ENCODE data around the gene PTPRN2.

DNA sequence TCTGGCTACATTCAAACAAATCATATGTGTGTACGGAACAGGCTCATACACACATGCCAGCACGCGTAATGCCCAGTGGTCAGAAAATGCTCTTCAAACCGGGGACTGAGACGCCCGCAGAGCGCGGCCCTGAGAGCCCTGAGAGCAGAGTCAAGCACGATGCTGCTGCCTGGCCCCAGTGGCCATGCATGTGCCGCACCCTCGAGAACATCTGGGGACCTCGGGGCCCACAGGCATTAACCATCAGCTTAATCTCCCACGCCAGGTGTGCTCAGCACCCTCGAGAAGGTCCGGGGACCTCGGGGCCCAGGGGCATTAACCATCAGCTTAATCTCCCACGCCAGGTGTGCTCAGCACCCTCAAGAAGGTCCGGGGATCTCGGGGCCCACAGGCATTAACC lies 163.1 kb downstream of the PTPRN2 start:
- no peak for TF ChIP-seq ZFYVE20 (CRISPR knock-in tag; IDR thresholded peaks at IDR 0.05; ENCODE audit: borderline replicate concordance, low read depth)
- TF ChIP-seq SP2 (CRISPR knock-in tag; IDR thresholded peaks at IDR 0.05) = no peak
- TF ChIP-seq, protein P1, sequence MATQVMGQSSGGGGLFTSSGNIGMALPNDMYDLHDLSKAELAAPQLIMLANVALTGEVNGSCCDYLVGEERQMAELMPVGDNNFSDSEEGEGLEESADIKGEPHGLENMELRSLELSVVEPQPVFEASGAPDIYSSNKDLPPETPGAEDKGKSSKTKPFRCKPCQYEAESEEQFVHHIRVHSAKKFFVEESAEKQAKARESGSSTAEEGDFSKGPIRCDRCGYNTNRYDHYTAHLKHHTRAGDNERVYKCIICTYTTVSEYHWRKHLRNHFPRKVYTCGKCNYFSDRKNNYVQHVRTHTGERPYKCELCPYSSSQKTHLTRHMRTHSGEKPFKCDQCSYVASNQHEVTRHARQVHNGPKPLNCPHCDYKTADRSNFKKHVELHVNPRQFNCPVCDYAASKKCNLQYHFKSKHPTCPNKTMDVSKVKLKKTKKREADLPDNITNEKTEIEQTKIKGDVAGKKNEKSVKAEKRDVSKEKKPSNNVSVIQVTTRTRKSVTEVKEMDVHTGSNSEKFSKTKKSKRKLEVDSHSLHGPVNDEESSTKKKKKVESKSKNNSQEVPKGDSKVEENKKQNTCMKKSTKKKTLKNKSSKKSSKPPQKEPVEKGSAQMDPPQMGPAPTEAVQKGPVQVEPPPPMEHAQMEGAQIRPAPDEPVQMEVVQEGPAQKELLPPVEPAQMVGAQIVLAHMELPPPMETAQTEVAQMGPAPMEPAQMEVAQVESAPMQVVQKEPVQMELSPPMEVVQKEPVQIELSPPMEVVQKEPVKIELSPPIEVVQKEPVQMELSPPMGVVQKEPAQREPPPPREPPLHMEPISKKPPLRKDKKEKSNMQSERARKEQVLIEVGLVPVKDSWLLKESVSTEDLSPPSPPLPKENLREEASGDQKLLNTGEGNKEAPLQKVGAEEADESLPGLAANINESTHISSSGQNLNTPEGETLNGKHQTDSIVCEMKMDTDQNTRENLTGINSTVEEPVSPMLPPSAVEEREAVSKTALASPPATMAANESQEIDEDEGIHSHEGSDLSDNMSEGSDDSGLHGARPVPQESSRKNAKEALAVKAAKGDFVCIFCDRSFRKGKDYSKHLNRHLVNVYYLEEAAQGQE (IDR thresholded peaks at IDR 0.05; ENCODE audit: borderline replicate concordance in 1 of 2, low read depth in 1 of 2, low read length in 2 of 2) = no peak
- TF ChIP-seq NFE2L2 (IDR thresholded peaks at IDR 0.05; ENCODE audit: low read length) = no peak
- TF ChIP-seq, protein P2, sequence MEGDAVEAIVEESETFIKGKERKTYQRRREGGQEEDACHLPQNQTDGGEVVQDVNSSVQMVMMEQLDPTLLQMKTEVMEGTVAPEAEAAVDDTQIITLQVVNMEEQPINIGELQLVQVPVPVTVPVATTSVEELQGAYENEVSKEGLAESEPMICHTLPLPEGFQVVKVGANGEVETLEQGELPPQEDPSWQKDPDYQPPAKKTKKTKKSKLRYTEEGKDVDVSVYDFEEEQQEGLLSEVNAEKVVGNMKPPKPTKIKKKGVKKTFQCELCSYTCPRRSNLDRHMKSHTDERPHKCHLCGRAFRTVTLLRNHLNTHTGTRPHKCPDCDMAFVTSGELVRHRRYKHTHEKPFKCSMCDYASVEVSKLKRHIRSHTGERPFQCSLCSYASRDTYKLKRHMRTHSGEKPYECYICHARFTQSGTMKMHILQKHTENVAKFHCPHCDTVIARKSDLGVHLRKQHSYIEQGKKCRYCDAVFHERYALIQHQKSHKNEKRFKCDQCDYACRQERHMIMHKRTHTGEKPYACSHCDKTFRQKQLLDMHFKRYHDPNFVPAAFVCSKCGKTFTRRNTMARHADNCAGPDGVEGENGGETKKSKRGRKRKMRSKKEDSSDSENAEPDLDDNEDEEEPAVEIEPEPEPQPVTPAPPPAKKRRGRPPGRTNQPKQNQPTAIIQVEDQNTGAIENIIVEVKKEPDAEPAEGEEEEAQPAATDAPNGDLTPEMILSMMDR (CRISPR knock-in tag; IDR thresholded peaks at IDR 0.05) = no peak
- TF ChIP-seq ZNF441 (CRISPR knock-in tag; IDR thresholded peaks at IDR 0.05; ENCODE audit: borderline replicate concordance) = no peak
- no peak for TF ChIP-seq MIXL1 (CRISPR knock-in tag; IDR thresholded peaks at IDR 0.05)
